ENCODE data around the gene NFATC2. TPM values are rescaled to one million over a fixed set of nuclear protein-coding genes. Genes with fewer than 3 reads are reported as not detected.

NFATC2 gene
- total RNA-seq, 1 experiment from 2014 or later = 0.61 TPM

GRCh38 chr20:51378171-51378928, 164.2 kb downstream of the NFATC2 start:
- Histone ChIP-seq H2BK5ac (ENCODE audit: insufficient read length, low read length) (no peak overlapping the region), H2BK12ac (ENCODE audit: insufficient read length, low read depth, low read length) (no peak overlapping the region), H2BK15ac (ENCODE audit: low read depth, low read length) (no peak overlapping the region), H2AK5ac (ENCODE audit: insufficient read length, low read length) (no peak overlapping the region), H4K20me1 (ENCODE audit: control insufficient read depth, insufficient read depth, insufficient read length) (no peaks in the 10 kb centered on the region), H3K14ac (ENCODE audit: insufficient read depth, low read length) (no peak overlapping the region), H3K23ac (ENCODE audit: insufficient read length, low read depth, low read length) (no peak overlapping the region), H3K27me3 (ENCODE audit: insufficient read depth, low read length) (no peaks in the 10 kb centered on the region; the same call in 1 of the 2 replicates), H4K8ac (replicated peaks; ENCODE audit: insufficient read length, low read depth, low read length) (no peak overlapping the region), H3K4me2 (ENCODE audit: insufficient read depth, insufficient read length, low read length) (no peak overlapping the region), H3K18ac (ENCODE audit: insufficient read length, low read depth, low read length) (no peak overlapping the region), H2BK120ac (ENCODE audit: low read depth, low read length, poor library complexity, severe bottlenecking) (no peak overlapping the region), H4K5ac (ENCODE audit: insufficient read length, low read depth, low read length) (no peak overlapping the region), H3K9ac (ENCODE audit: extremely low read depth, insufficient read length, low read length) (no peak overlapping the region), H3T11ph (ENCODE audit: low read length) (no peak overlapping the region), H3K79me2 (ENCODE audit: insufficient read depth, low read length) (no peaks in the 10 kb centered on the region), H3K4ac (ENCODE audit: low read depth, low read length) (no peak overlapping the region), H3K56ac (ENCODE audit: insufficient read length, low read depth, low read length) (no peak overlapping the region), H2AFZ (ENCODE audit: low read length) (no peak overlapping the region), H3K23me2 (ENCODE audit: insufficient read length, low read depth, low read length, poor library complexity, severe bottlenecking) (no peaks in the 10 kb centered on the region), H3K79me1 (ENCODE audit: insufficient read depth, low read depth, low read length, poor library complexity, severe bottlenecking) (no peaks in the 10 kb centered on the region), H3K9me3 (ENCODE audit: control insufficient read depth, low read depth, low read length) (no peaks in the 10 kb centered on the region), H2BK20ac (ENCODE audit: low read depth, low read length, poor library complexity, severe bottlenecking) (no peak overlapping the region), H3K4me1 (ENCODE audit: insufficient read depth, low read length) (no peaks in the 10 kb centered on the region), H4K91ac (ENCODE audit: insufficient read length, low read depth, low read length) (no peak overlapping the region), H3K27ac (ENCODE audit: insufficient read length, low read depth, low read length) (no peak overlapping the region)
- peak overlapping the region in 2 of 3 experiments; percentile 25 to 71; a peak in 2 of 7 replicates for H3K27ac Mint-ChIP-seq
- DNase-seq = peak; percentile 65
- H3K9me3 Mint-ChIP-seq = no peaks in the 10 kb centered on the region
- H3K4me1 Mint-ChIP-seq = peaks cover 9 to 16% of the 10 kb centered on the region in 2 experiments
- H3K36me3 Mint-ChIP-seq (ENCODE audit: insufficient read depth in 1 of 3, low read depth in 3 of 3) = no peaks in the 10 kb centered on the region
- TF ChIP-seq, protein P1, sequence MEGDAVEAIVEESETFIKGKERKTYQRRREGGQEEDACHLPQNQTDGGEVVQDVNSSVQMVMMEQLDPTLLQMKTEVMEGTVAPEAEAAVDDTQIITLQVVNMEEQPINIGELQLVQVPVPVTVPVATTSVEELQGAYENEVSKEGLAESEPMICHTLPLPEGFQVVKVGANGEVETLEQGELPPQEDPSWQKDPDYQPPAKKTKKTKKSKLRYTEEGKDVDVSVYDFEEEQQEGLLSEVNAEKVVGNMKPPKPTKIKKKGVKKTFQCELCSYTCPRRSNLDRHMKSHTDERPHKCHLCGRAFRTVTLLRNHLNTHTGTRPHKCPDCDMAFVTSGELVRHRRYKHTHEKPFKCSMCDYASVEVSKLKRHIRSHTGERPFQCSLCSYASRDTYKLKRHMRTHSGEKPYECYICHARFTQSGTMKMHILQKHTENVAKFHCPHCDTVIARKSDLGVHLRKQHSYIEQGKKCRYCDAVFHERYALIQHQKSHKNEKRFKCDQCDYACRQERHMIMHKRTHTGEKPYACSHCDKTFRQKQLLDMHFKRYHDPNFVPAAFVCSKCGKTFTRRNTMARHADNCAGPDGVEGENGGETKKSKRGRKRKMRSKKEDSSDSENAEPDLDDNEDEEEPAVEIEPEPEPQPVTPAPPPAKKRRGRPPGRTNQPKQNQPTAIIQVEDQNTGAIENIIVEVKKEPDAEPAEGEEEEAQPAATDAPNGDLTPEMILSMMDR (conservative IDR thresholded peaks at IDR 0.05) = peak; percentile 64; the same call in 2 of the 3 replicates
- H3K27me3 Mint-ChIP-seq (ENCODE audit: low read depth) = peaks cover 5% of the 10 kb centered on the region
- no CpG with 5 or more reads among the region's 19 CpGs for WGBS (ENCODE audit: extremely low coverage, insufficient read length, low lambda C conversion rate)
- no peak overlapping the region for H3K4me3 Mint-ChIP-seq
